HG02852 (cell line): ENCODE data around the gene FOXP4.

Source experiments
- ATAC-seq: cut with Tn5 transposase; IDR thresholded peaks from one replicate; pipeline ENCODE4 v1.9.1; 2021; ENCODE audit warnings: mild to moderate bottlenecking, moderate library complexity; ENCODE audit not compliant: unreplicated experiment

Gene FOXP4

GRCh38 chr6:41545703-41546474 is at the start of gene FOXP4:
Gene FOXP4, plus strand, starts transcription at chr6:41546381. Its CDS starts 19,380 bp downstream, at chr6:41565761.
- ATAC-seq, result peak; percentile 76

- no peak for ATAC-seq
These were observed 48.6 kb upstream of the FOXP4 start for GRCh38 chr6:41497573-41497972.

- ATAC-seq, result no peak
These were observed 48.2 kb upstream of the FOXP4 start for GRCh38 chr6:41497994-41498393.

- no peak for ATAC-seq
These were observed 47.1 kb upstream of the FOXP4 start for GRCh38 chr6:41498968-41499599.

GRCh38 chr6:41500561-41500960 is 45.6 kb upstream of the FOXP4 start:
- ATAC-seq, result no peak

- ATAC-seq, result no peak
These were observed 43.6 kb upstream of the FOXP4 start for GRCh38 chr6:41502566-41502916.

GRCh38 chr6:41502917-41503671 is 43.1 kb upstream of the FOXP4 start:
- ATAC-seq, result no peak

- no peak for ATAC-seq
These were observed 42.2 kb upstream of the FOXP4 start for GRCh38 chr6:41503827-41504465.

- ATAC-seq, result no peak
These were observed 41.6 kb upstream of the FOXP4 start for GRCh38 chr6:41504466-41505121.

GRCh38 chr6:41505122-41506049 is 40.8 kb upstream of the FOXP4 start:
- peak; percentile 75 for ATAC-seq

GRCh38 chr6:41508479-41508878 is 37.7 kb upstream of the FOXP4 start:
- ATAC-seq, result no peak

- no peak for ATAC-seq
These were observed 36.6 kb upstream of the FOXP4 start for GRCh38 chr6:41509580-41509979.

- ATAC-seq, result no peak
These were observed 34.6 kb upstream of the FOXP4 start for GRCh38 chr6:41511443-41512060.

GRCh38 chr6:41512146-41512701 is 34.0 kb upstream of the FOXP4 start:
- ATAC-seq, result no peak

- no peak for ATAC-seq
These were observed 30.2 kb upstream of the FOXP4 start for GRCh38 chr6:41515995-41516394.

GRCh38 chr6:41518118-41518517 is 28.1 kb upstream of the FOXP4 start:
- no peak for ATAC-seq

GRCh38 chr6:41519305-41519744 is 26.9 kb upstream of the FOXP4 start:
- ATAC-seq, result no peak

GRCh38 chr6:41519745-41520699 is 26.2 kb upstream of the FOXP4 start:
- ATAC-seq, result no peak
